Measurements from ENCODE around the gene TCF7L2.

The TCF7L2 gene

GRCh38 chr10:112963835-112964234 is 13.8 kb downstream of the TCF7L2 start:
- DNase-seq (ENCODE audit: low read depth in 2 of 2, low spot score in 1 of 2): no peak

GRCh38 chr10:112964482-112964881 is 14.4 kb downstream of the TCF7L2 start:
- DNase-seq (ENCODE audit: low read depth in 2 of 2, low spot score in 1 of 2): no peak

DNA sequence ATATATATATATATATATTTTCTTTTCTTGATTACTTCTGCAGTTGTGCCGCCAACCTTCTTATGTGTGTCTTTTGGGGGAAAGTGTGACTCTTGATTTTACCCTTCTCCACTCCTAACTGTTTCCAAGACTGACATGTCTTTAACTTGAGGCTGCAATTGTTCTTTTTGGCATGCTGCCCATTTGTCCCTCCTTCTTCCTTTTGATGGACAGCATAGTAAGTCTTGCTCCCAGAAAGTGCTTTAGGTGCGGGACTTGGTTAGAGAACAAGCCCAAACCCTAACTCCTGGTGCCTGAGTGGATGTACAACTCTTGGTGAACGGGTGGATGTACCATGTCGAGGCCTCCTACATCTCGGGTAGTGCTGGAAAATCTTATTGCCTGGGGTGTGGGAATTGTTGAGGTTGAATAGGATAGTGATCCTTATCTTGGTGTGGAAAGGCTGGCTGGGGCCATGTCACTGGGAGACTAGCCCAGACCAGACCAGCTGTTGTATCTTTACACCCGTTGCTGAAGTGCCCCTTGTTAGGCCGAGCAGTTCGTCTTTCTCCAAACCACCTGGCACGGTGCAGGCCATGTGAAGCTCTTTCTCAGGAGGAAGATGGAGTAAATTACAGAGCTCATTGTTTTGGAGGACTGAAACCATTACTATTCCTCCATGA is 16.3 kb downstream of the TCF7L2 start:
- DNase-seq (ENCODE audit: low read depth in 2 of 2, low spot score in 1 of 2): no peak

DNA sequence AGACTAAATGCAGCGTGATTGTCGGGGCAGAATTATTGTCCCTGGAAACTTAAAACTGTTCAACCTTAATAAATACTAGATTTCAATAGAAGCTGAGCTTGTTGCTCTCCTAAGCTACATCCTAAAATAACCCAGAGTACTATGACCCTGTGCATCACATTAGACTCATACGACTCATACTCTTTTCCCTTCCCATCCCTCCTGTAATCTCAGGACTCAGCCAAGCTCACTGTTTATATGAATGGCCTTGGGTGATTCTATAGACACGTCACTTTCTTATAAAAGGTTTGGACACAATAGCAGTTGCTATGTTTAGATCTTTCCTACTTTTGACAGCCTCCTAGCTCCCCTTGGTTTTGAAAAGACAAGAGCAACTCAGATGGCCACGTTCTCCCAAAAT is 17.2 kb downstream of the TCF7L2 start:
- no peak for DNase-seq (ENCODE audit: low read depth in 2 of 2, low spot score in 1 of 2)

- no peak for DNase-seq (ENCODE audit: low read depth in 2 of 2, low spot score in 1 of 2)
These were observed 19.1 kb downstream of the TCF7L2 start for GRCh38 chr10:112969131-112969530.

DNA sequence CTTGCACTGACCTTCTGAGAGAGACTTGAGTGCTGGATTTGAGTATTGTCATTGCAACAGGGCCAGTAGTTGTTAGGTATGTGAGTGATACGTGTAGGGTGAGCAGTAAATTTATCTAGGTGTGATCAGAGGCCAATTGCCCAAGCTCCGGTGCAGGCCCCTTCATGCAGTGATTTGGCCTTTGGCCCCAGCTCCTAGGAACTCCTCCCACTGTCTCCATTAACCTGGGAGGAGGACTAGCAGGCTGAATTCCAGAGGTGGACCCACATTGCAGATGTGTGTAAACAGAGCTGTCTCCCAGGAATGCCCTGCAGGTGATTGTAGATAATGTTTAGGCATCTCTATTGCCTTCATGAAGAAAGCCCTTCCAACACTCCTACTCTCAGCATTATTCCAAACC is 19.5 kb downstream of the TCF7L2 start:
- no peak for DNase-seq (ENCODE audit: low read depth in 2 of 2, low spot score in 1 of 2)

- no peak for DNase-seq (ENCODE audit: low read depth in 2 of 2, low spot score in 1 of 2)
These were observed 20.0 kb downstream of the TCF7L2 start for GRCh38 chr10:112970021-112970420.

GRCh38 chr10:112972606-112973005 is 22.6 kb downstream of the TCF7L2 start:
- DNase-seq (ENCODE audit: low read depth in 2 of 2, low spot score in 1 of 2): no peak

- no peak for DNase-seq (ENCODE audit: low read depth in 2 of 2, low spot score in 1 of 2)
These were observed 23.0 kb downstream of the TCF7L2 start for GRCh38 chr10:112973046-112973445.

DNA sequence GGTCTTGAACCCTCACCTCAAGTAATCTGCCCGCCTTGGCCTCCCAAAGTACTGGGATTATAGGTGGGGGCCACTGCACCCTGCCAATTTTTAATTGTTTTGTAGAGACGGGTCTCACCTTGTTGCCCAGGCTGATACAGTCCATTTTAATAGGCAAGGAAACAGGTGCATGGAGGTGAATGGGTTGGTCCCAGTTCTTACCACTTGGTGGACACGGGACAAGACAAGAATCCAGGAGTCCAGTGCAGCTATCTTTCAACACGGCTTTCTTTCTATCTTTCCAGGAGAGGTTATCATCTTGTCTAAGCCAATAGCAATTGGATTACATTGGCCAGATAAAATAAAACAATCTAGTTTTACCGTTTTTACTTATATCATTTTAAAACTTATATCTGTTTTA is 23.8 kb downstream of the TCF7L2 start:
- no peak for DNase-seq (ENCODE audit: low read depth in 2 of 2, low spot score in 1 of 2)

DNA sequence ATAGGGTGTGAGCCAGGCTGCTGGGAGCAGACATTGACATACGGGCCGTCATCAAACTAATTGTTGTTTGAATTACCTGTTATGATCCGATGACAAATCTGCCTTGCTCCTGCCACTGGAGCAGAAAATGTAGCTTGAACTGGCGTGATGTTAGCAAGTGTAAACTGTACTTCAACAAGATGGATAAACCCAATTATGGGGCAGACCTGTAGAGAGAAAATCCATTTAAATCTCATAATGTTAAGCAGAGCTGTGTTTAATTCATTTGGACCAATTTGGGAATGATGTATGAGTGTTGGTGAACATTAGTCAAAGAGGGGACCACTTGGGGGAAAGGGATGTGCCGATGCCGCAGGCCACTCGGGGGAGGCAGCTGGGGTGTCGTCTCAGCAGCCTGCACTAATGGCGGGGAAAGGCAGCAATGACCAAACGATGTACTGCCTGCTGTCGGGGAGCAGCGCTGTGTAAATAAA is 27.4 kb downstream of the TCF7L2 start:
- no peak for DNase-seq (ENCODE audit: low read depth in 2 of 2, low spot score in 1 of 2)

DNA sequence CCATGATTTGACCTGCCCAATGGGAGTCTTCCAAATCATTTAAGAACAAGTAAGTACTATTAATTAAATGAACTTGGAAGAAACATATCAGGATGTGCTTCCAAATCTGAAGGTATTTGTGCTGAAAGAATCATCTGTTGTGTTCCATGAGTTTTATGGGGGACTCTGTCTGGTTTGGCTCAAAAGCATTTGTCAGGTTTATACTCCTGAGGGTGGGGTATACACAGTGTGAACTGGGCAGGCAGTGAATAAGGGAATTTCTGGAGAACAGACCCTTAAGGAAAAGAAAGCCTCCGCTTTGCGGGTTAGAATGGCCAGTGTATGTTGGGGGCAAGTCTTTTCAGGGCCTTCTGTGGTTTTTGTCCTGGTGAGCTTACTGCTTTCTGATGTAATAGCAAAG is 29.9 kb downstream of the TCF7L2 start:
- no peak for DNase-seq (ENCODE audit: low read depth in 2 of 2, low spot score in 1 of 2)

GRCh38 chr10:112980937-112981336 is 30.9 kb downstream of the TCF7L2 start:
- no peak for DNase-seq (ENCODE audit: low read depth in 2 of 2, low spot score in 1 of 2)

- DNase-seq (ENCODE audit: low read depth in 2 of 2, low spot score in 1 of 2): no peak
These were observed 31.5 kb downstream of the TCF7L2 start for GRCh38 chr10:112981553-112981952.

GRCh38 chr10:112983444-112984056 is 33.5 kb downstream of the TCF7L2 start:
- DNase-seq (ENCODE audit: low read depth in 2 of 2, low spot score in 1 of 2): no peak

GRCh38 chr10:112984756-112985155 is 34.7 kb downstream of the TCF7L2 start:
- no peak for DNase-seq (ENCODE audit: low read depth in 2 of 2, low spot score in 1 of 2)

DNA sequence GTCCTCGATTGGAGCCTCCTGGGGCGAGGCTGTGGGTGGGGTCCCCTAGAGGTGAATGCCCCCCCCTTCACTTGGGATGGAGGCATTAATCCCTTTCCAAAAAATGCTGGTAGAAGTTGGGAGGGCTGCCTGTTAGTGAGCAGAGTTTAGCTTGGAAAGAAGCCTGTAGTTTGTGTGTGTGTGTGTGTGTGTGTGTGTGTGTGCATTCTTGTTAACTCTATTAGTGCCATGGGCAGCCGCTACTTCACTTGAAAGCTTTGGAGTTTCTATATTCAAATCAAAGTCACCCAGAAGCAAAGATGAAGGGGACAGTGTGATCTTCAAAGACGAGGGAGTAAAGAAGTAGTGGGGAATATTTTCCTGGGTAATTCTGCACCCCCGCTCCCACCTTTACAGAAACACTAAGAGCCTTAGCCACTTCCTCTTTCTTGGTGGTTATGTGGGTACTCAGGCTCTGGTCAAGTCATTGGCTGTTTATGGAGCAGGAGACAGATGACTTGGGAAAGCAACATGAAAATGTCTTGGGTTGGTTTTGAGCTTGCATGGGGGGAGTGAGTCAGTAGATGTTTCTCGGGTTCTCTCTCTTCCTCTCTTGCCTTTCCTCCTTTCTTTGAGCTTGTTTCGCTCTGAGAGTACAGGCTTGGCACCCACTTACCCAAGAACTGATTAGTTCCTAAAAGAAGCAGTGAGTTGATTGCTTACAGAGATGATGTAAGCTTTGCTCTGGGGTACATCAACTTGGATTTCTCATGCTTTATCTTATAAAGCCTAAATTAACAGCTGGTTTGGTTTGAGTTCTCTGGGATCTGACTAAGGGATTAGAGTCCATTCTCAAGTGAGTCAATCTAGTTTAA is 35.9 kb downstream of the TCF7L2 start:
- no peak for DNase-seq (ENCODE audit: low read depth in 2 of 2, low spot score in 1 of 2)

DNA sequence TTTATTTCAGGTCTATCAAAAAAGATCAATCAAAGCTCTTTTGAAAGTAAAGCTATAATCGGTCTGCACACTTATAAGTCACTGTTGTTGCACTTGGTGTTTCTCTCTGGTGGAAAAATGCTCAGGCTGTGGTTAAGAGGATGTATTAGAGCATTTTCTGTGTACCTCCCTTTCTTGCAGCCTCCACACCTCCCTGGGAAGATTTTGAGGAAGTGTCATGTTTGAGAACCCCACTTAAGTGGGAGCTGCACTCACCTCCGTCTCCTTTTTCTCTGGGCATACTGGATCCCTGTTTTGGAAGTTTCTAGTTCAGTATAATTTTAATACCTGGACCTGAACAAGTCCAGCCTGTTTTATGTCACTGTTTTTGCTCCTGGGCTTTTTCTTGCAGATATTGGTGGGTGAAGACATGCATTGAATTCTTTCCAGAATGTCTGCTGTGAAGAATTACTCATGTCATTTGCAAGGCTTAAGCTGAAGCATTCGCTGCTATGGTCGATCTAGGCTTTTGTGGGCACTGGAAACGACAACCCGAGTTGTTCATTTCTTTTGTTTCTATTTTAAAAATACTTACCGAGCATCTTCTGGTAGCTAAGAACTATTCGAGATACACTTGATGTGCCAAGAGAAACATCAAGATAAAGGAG is 36.6 kb downstream of the TCF7L2 start:
- no peak for DNase-seq (ENCODE audit: low read depth in 2 of 2, low spot score in 1 of 2)

GRCh38 chr10:112988839-112989406 is 38.9 kb downstream of the TCF7L2 start:
- no peak for DNase-seq (ENCODE audit: low read depth in 2 of 2, low spot score in 1 of 2)

DNA sequence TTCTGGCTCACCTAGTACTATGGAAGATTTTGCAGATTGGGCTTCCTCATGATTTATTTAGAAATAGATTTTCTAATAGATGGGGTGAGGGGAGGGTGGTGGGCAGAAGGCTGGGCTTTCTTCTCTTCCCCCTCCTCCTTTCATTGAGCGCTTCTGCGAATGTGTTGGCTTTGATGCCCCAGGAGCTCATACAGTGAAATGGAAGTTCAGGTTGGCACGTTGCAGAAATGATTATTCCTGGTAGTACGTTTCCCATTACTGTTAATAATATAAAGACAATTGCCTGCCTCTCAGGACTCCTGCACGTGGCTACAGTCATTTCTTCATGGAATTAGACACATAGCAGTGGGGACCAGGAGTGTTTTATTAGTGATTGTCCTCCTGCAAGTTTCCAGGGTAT is 39.8 kb downstream of the TCF7L2 start:
- no peak for DNase-seq (ENCODE audit: low read depth in 2 of 2, low spot score in 1 of 2)

- DNase-seq (ENCODE audit: low read depth in 2 of 2, low spot score in 1 of 2): no peak
These were observed 40.2 kb downstream of the TCF7L2 start for GRCh38 chr10:112990271-112990670.
